ENCODE results near the gene NMU. TPM values are rescaled to one million over a fixed set of nuclear protein-coding genes. Genes with fewer than 3 reads are reported as not detected.
A peak's percentile ranks its signal among the peaks of the same experiment; 100 is the strongest.
"Not testable (repeated sequence)": the region's sequence is repeated elsewhere in the genome, so short reads cannot be mapped to it uniquely, and the experiment has no call there.

NMU gene
- total RNA-seq, 1 donor from 2014 or later, result 0.71 TPM

- H3K27me3 ChIP-seq (ENCODE audit: control insufficient read depth, insufficient read depth, low read length), result no peaks in the 10 kb centered on the region
- H3K36me3 ChIP-seq (ENCODE audit: control insufficient read depth, insufficient read depth, low read length), result no peaks in the 10 kb centered on the region
- H3K4me3 ChIP-seq (ENCODE audit: low read depth, low read length), result no peak overlapping the region
- no peak for TF ChIP-seq CTCF (IDR thresholded peaks at IDR 0.05; ENCODE audit: insufficient read depth, low read length, poor library complexity, severe bottlenecking)
- no peak for DNase-seq (ENCODE audit: low read depth)
Measured at GRCh38 chr4:55553441-55554201, 82.5 kb downstream of the NMU start.

- not testable (repeated sequence) for H3K36me3 ChIP-seq (ENCODE audit: control insufficient read depth, insufficient read depth, low read length); H3K27me3 ChIP-seq (ENCODE audit: control insufficient read depth, insufficient read depth, low read length); H3K4me3 ChIP-seq (ENCODE audit: low read depth, low read length); DNase-seq (ENCODE audit: low read depth)
Measured at GRCh38 chr4:55551964-55552363, 84.1 kb downstream of the NMU start.

- H3K4me3 ChIP-seq (ENCODE audit: low read depth, low read length), result no peak overlapping the region
- peak; percentile 48 for DNase-seq (ENCODE audit: low read depth)
- no peaks in the 10 kb centered on the region for H3K36me3 ChIP-seq (ENCODE audit: control insufficient read depth, insufficient read depth, low read length)
- TF ChIP-seq CTCF (IDR thresholded peaks at IDR 0.05; ENCODE audit: insufficient read depth, low read length, poor library complexity, severe bottlenecking), result no peak
- H3K27me3 ChIP-seq (ENCODE audit: control insufficient read depth, insufficient read depth, low read length), result no peaks in the 10 kb centered on the region
Measured at GRCh38 chr4:55549888-55550287, 86.2 kb downstream of the NMU start.

- TF ChIP-seq CTCF (IDR thresholded peaks at IDR 0.05; ENCODE audit: insufficient read depth, low read length, poor library complexity, severe bottlenecking), result no peak
- Histone ChIP-seq H3K27me3 (ENCODE audit: control insufficient read depth, insufficient read depth, low read length) (no peaks in the 10 kb centered on the region), H3K36me3 (ENCODE audit: control insufficient read depth, insufficient read depth, low read length) (no peaks in the 10 kb centered on the region), H3K4me3 (ENCODE audit: low read depth, low read length) (no peak overlapping the region)
- DNase-seq (ENCODE audit: low read depth), result no peak
Measured at GRCh38 chr4:55547918-55548317, 88.2 kb downstream of the NMU start.

- Histone ChIP-seq H3K27me3 (ENCODE audit: control insufficient read depth, insufficient read depth, low read length) (no peaks in the 10 kb centered on the region), H3K4me3 (ENCODE audit: low read depth, low read length) (peak overlapping the region; percentile 94), H3K36me3 (ENCODE audit: control insufficient read depth, insufficient read depth, low read length) (no peaks in the 10 kb centered on the region)
- no peak for TF ChIP-seq CTCF (IDR thresholded peaks at IDR 0.05; ENCODE audit: insufficient read depth, low read length, poor library complexity, severe bottlenecking)
- DNase-seq (ENCODE audit: low read depth), result no peak
Measured at GRCh38 chr4:55547466-55547770, 88.7 kb downstream of the NMU start.

- H3K36me3 ChIP-seq (ENCODE audit: control insufficient read depth, insufficient read depth, low read length), result no peaks in the 10 kb centered on the region
- no peaks in the 10 kb centered on the region for H3K27me3 ChIP-seq (ENCODE audit: control insufficient read depth, insufficient read depth, low read length)
- peak within 1 kb of the TSS; percentile 94 for H3K4me3 ChIP-seq (ENCODE audit: low read depth, low read length)
- no peak for DNase-seq (ENCODE audit: low read depth)
- TF ChIP-seq CTCF (IDR thresholded peaks at IDR 0.05; ENCODE audit: insufficient read depth, low read length, poor library complexity, severe bottlenecking), result peak; percentile 36
Measured at GRCh38 chr4:55546756-55547465, 89.2 kb downstream of the NMU start, which contains the start of gene CLOCK. TSS of gene CLOCK (minus strand) at chr4:55546909. CDS start at chr4:55482785, 64,124 bp downstream.

Data from kidney epithelial cell (primary cell).